Cardiac muscle cell (in vitro differentiated cells and primary cell): ENCODE data around the gene GPR153. TPM values are rescaled to one million over a fixed set of nuclear protein-coding genes. Genes with fewer than 3 reads are reported as not detected.

Source experiments
- DNase-seq, 2 donors: peaks; one replicate each; pipeline versions ENCODE4 v3.0.0 to v3.0.0-alpha.2; 2010 to 2017; ENCODE audit warnings: low read depth in 1 of 2, low spot score in 1 of 2
- H3K27ac ChIP-seq: fragments of 200-600 bp; sonication (generic); 2 replicates; pipeline ENCODE4 v1.5.1; 2016
- H3K27me3 ChIP-seq: fragments of 200-600 bp; sonication (generic); 2 replicates; pipeline ENCODE4 v1.6.0; 2016; ENCODE audit warnings: control low read depth
- H3K36me3 ChIP-seq: fragments of 200-600 bp; sonication (generic); 2 replicates; pipeline ENCODE4 v1.5.1; 2016; ENCODE audit warnings: control low read depth
- H3K4me1 ChIP-seq: fragments of 200-600 bp; sonication (generic); 2 replicates; pipeline ENCODE4 v1.8.1; 2017; ENCODE audit warnings: low read depth, mild to moderate bottlenecking, mixed run types
- H3K4me3 ChIP-seq: fragments of 200-600 bp; sonication (generic); 2 replicates; pipeline ENCODE4 v1.5.1; 2016; ENCODE audit warnings: mild to moderate bottlenecking
- H3K9me3 ChIP-seq: fragments of 200-600 bp; sonication (generic); 2 replicates; pipeline ENCODE4 v1.5.1; 2017; ENCODE audit warnings: low read depth, mild to moderate bottlenecking, control low read depth
- CTCF ChIP-seq: IDR thresholded peaks from 2 replicates; pipeline ENCODE4 v1.5.1; 2012; ENCODE audit warnings: low read depth, mild to moderate bottlenecking, low read length
- polyA plus RNA-seq: library from polyadenylated mRNA; unstranded; fragments of >200 nt; fragmentation: Nextera tagmentation; extraction: Ambion mirVana; gene quantifications from 2 replicates; pipeline ENCODE4 v1.2.1, GENCODE V29; 2016
- total RNA-seq: library from RNA; depleted of rRNA; stranded (reverse); fragments of >200 nt; gene quantifications from 2 replicates; pipeline ENCODE4 v1.2.3, GENCODE V29; 2016

Gene GPR153
- total and polyA plus RNA-seq, 2 experiments from 2014 or later: 21.0 to 32.7 TPM

GRCh38 chr1:6303397-6304012 lies 42.6 kb upstream of the GPR153 start:
- Histone ChIP-seq H3K4me1 (no peaks in the 10 kb centered on the region), H3K27ac (no peak overlapping the region), H3K9me3 (no peaks in the 10 kb centered on the region), H3K36me3 (no peaks in the 10 kb centered on the region), H3K4me3 (no peak overlapping the region), H3K27me3 (no peaks in the 10 kb centered on the region)
- TF ChIP-seq CTCF: no peak
- DNase-seq: no peak

GRCh38 chr1:6302568-6302967 lies 41.7 kb upstream of the GPR153 start:
- Histone ChIP-seq H3K36me3 (no peaks in the 10 kb centered on the region), H3K4me1 (no peaks in the 10 kb centered on the region), H3K9me3 (no peaks in the 10 kb centered on the region), H3K27me3 (no peaks in the 10 kb centered on the region), H3K4me3 (no peak overlapping the region), H3K27ac (no peak overlapping the region)
- TF ChIP-seq CTCF: no peak
- no peak for DNase-seq

- Histone ChIP-seq H3K27ac (no peak overlapping the region), H3K27me3 (no peaks in the 10 kb centered on the region), H3K4me1 (no peaks in the 10 kb centered on the region), H3K36me3 (no peaks in the 10 kb centered on the region), H3K9me3 (no peaks in the 10 kb centered on the region), H3K4me3 (no peak overlapping the region)
- peak in 1 of 2 donors; percentile 6 for DNase-seq
- no peak for TF ChIP-seq CTCF
Measured at GRCh38 chr1:6301526-6301925, 40.6 kb upstream of the GPR153 start.

- Histone ChIP-seq H3K36me3 (no peaks in the 10 kb centered on the region), H3K27ac (no peak overlapping the region), H3K27me3 (no peaks in the 10 kb centered on the region), H3K4me1 (no peaks in the 10 kb centered on the region), H3K9me3 (no peaks in the 10 kb centered on the region), H3K4me3 (no peak overlapping the region)
- no peak for TF ChIP-seq CTCF
- no peak for DNase-seq
Measured at GRCh38 chr1:6300342-6301048, 39.6 kb upstream of the GPR153 start.

GRCh38 chr1:6299557-6300165 lies 38.8 kb upstream of the GPR153 start:
- no peak for DNase-seq
- no peak overlapping the region for H3K4me3 ChIP-seq
- TF ChIP-seq CTCF: no peak
- no peaks in the 10 kb centered on the region for H3K36me3 ChIP-seq
- no peaks in the 10 kb centered on the region for H3K27me3 ChIP-seq
- H3K9me3 ChIP-seq: no peaks in the 10 kb centered on the region
- no peaks in the 10 kb centered on the region for H3K4me1 ChIP-seq
- H3K27ac ChIP-seq: no peak overlapping the region
